OCI-LY7 (cell line): ENCODE measurements around the gene KEL. TPM values are rescaled to one million over a fixed set of nuclear protein-coding genes. Genes with fewer than 3 reads are reported as not detected.

Experiments
- BruUV-seq: library from RNA; stranded (reverse); fragments of 400-500 nt; replicated peaks from 2 replicates; lab custom pipeline; 2021; lab: Mats Ljungman, UMichigan
- CTCF ChIA-PET: fragments of 300-600 bp; sonication (Branson Sonifier 250); formaldehyde crosslinking; loops from one replicate; lab custom pipeline; 2022; ENCODE audit warnings: antibody characterized with exemption; ENCODE audit not compliant: unreplicated experiment; lab: Charles Lee
- POLR2A ChIA-PET: fragments of 300-600 bp; sonication (Branson Sonifier 250); formaldehyde crosslinking; loops from one replicate; lab custom pipeline; 2022; ENCODE audit warnings: antibody characterized with exemption; lab: Charles Lee
- DNase-seq: peaks from one replicate; pipeline ENCODE4 v3.0.0-alpha.2; 2015; ENCODE audit warnings: low spot score
- H2AFZ ChIP-seq: fragments of 200-600 bp; sonication (generic), shearing (Covaris generic); 2 replicates; pipeline ENCODE4 v1.6.1; 2014; ENCODE audit warnings: mild to moderate bottlenecking, antibody characterized with exemption, low read length, moderate library complexity
- H3K27ac ChIP-seq: fragments of 200-600 bp; sonication (generic); 2 replicates; pipeline ENCODE4 v1.5.1; 2014; ENCODE audit warnings: mixed run types, low read depth, mild to moderate bottlenecking, moderate library complexity, low read length, inconsistent platforms; ENCODE audit not compliant: poor library complexity, severe bottlenecking
- H3K36me3 ChIP-seq: fragments of 200-600 bp; sonication (generic); 2 replicates; pipeline ENCODE4 v1.6.1; 2014; ENCODE audit warnings: mild to moderate bottlenecking, antibody characterized with exemption, low read length, moderate library complexity, mixed read lengths; ENCODE audit not compliant: insufficient read depth
- H3K4me1 ChIP-seq: fragments of 200-600 bp; sonication (generic); 2 replicates; pipeline ENCODE4 v1.5.1; 2014; ENCODE audit warnings: mild to moderate bottlenecking, low read length; ENCODE audit not compliant: insufficient read depth, poor library complexity, severe bottlenecking
- H3K4me2 ChIP-seq: fragments of 200-600 bp; sonication (generic); 2 replicates; pipeline ENCODE4 v1.6.1; 2014; ENCODE audit warnings: mild to moderate bottlenecking, low read length
- H3K4me3 ChIP-seq: fragments of 200-600 bp; sonication (generic); 2 replicates; pipeline ENCODE4 v1.5.1; 2014; ENCODE audit warnings: mild to moderate bottlenecking, low read depth, low read length; ENCODE audit not compliant: poor library complexity, severe bottlenecking
- H3K79me2 ChIP-seq: fragments of 200-600 bp; sonication (generic); 2 replicates; pipeline ENCODE4 v1.6.1; 2016; ENCODE audit warnings: low read depth, mild to moderate bottlenecking, low read length, moderate library complexity, mixed read lengths; ENCODE audit not compliant: insufficient read depth
- H3K9me2 ChIP-seq: fragments of 200-600 bp; sonication (generic); 2 replicates; pipeline ENCODE4 v1.6.1; 2016; ENCODE audit warnings: mild to moderate bottlenecking, low read length, mixed read lengths; ENCODE audit not compliant: insufficient read depth
- H3K9me3 ChIP-seq: fragments of 200-600 bp; sonication (generic); 2 replicates; pipeline ENCODE4 v1.6.1; 2014; ENCODE audit warnings: mild to moderate bottlenecking, mixed run types, low read length, mixed read lengths
- H4K20me1 ChIP-seq: fragments of 200-600 bp; sonication (generic); 2 replicates; pipeline ENCODE4 v1.6.1; 2014; ENCODE audit warnings: mild to moderate bottlenecking, antibody characterized with exemption, low read length, moderate library complexity, mixed read lengths; ENCODE audit not compliant: insufficient read depth
- EZH2phosphoT487 ChIP-seq: fragments of 200-600 bp; sonication (generic); IDR thresholded peaks from 2 replicates; pipeline ENCODE4 v1.6.1; 2018; ENCODE audit warnings: low read depth, borderline replicate concordance, mild to moderate bottlenecking, mixed run types, antibody characterized with exemption, low read length, moderate library complexity, mixed read lengths
- intact Hi-C: fragments of 100-400 bp; cut with micrococcal nuclease; formaldehyde crosslinking; loops from one replicate; pipeline ENCODE4 v1.10.0; 2022; ENCODE audit not compliant: unreplicated experiment
- total RNA-seq, 2 experiments: library from RNA; depleted of rRNA in 1 of 2; stranded (reverse); fragments of >200 nt in 1 of 2; shearing (Covaris generic) in 1 of 2; gene quantifications; 2 replicates each; pipeline ENCODE4 v1.2.3, GENCODE V29; 2014 to 2022
- TF ChIP-seq, protein P1 (sequence below): fragments of 200-600 bp; sonication (generic); conservative IDR thresholded peaks from 2 replicates; pipeline ENCODE4 v1.5.1; 2014; ENCODE audit warnings: mild to moderate bottlenecking, antibody characterized with exemption, low read length, moderate library complexity, mixed read lengths

The KEL gene
- total RNA-seq, 2 experiments from 2014 or later: 1.5 to 2.2 TPM

DNA sequence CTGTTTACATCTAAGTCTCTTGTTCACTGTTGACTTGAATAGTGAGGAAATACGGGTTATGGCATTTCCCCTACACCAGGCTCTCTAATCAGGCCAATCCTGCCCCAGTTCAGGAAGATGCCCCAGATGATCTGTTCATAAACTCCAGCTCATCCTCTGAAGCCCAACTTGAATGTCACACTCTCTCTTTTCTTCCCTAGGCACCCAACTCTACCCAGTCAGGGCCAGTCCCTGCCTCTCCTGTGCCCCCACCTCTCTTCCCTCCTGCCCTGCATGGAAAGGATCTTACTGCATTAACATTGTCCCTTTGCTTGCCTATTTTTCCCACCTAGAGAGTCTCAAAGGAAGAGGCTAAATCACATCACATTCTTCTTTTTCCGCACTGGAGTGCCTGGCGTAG lies 66.0 kb downstream of the KEL start:
- Histone ChIP-seq H3K4me3 (no peak overlapping the region), H3K9me3 (no peaks in the 10 kb centered on the region), H3K9me2 (no peaks in the 10 kb centered on the region), H2AFZ (no peak overlapping the region), H3K4me2 (no peak overlapping the region), H3K27ac (no peak overlapping the region), H3K36me3 (no peaks in the 10 kb centered on the region), H3K79me2 (no peaks in the 10 kb centered on the region), H4K20me1 (no peaks in the 10 kb centered on the region), H3K4me1 (no peaks in the 10 kb centered on the region)
- intact Hi-C loops: no loop called here
- CTCF ChIA-PET: no interaction called here
- TF ChIP-seq, protein P1, sequence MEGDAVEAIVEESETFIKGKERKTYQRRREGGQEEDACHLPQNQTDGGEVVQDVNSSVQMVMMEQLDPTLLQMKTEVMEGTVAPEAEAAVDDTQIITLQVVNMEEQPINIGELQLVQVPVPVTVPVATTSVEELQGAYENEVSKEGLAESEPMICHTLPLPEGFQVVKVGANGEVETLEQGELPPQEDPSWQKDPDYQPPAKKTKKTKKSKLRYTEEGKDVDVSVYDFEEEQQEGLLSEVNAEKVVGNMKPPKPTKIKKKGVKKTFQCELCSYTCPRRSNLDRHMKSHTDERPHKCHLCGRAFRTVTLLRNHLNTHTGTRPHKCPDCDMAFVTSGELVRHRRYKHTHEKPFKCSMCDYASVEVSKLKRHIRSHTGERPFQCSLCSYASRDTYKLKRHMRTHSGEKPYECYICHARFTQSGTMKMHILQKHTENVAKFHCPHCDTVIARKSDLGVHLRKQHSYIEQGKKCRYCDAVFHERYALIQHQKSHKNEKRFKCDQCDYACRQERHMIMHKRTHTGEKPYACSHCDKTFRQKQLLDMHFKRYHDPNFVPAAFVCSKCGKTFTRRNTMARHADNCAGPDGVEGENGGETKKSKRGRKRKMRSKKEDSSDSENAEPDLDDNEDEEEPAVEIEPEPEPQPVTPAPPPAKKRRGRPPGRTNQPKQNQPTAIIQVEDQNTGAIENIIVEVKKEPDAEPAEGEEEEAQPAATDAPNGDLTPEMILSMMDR: no peak
- no peak for TF ChIP-seq EZH2phosphoT487
- POLR2A ChIA-PET: no interaction called here
- no TSS peak for BruUV-seq
- DNase-seq: no peak

DNA sequence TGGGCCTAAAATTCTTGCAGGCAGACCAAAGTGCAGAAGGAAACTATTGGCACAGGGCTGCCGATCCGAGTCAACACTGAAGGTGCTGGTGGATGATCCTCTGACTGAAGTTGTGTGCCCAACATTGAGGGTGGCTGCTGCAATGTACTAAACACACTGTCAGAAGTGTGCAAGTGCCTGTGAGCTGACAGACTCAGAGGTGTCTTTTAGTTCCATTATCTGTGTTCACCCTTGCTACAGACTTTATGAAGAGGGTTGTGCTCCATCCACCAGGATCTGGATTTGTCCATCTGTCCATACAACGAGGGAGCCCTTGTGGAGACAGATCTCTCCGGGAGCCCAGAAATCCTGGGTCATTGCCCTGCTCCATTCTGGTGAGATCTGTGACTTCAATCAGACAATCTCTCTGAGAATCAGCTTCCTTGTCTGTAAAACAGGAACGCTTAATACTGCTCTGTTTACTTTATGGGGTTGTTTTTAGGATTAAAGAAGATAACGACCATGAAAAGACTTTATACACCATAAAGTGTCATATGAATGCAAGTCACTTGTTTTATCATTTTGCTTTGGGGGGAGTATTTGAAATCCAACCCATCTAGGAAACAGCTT lies 67.1 kb downstream of the KEL start:
- POLR2A ChIA-PET: interaction anchor here (0.5 kb wide), 1 partner anchor 32 kb away, joined by 4 read pairs; no protein-coding TSS in a partner anchor

More for the DNA sequence above, 67.1 kb downstream of the KEL start:
- H3K9me3 ChIP-seq: no peaks in the 10 kb centered on the region
- BruUV-seq: no TSS peak
- no peaks in the 10 kb centered on the region for H3K9me2 ChIP-seq
- intact Hi-C loops: no loop called here
- H2AFZ ChIP-seq: no peak overlapping the region
- no peak for DNase-seq
- no peak overlapping the region for H3K27ac ChIP-seq
- no peak overlapping the region for H3K4me2 ChIP-seq
- CTCF ChIA-PET: no interaction called here
- no peaks in the 10 kb centered on the region for H3K36me3 ChIP-seq
- no peak overlapping the region for H3K4me3 ChIP-seq
- no peaks in the 10 kb centered on the region for H4K20me1 ChIP-seq
- no peaks in the 10 kb centered on the region for H3K4me1 ChIP-seq
- H3K79me2 ChIP-seq: no peaks in the 10 kb centered on the region
- TF ChIP-seq, protein P1: no peak
- TF ChIP-seq EZH2phosphoT487: no peak
